ENCODE data around the gene STK32A. TPM values are rescaled to one million over a fixed set of nuclear protein-coding genes. Genes with fewer than 3 reads are reported as not detected.

STK32A gene
- total RNA-seq, 2 donors from 2014 or later, result 9.8 to 21.8 TPM

DNA sequence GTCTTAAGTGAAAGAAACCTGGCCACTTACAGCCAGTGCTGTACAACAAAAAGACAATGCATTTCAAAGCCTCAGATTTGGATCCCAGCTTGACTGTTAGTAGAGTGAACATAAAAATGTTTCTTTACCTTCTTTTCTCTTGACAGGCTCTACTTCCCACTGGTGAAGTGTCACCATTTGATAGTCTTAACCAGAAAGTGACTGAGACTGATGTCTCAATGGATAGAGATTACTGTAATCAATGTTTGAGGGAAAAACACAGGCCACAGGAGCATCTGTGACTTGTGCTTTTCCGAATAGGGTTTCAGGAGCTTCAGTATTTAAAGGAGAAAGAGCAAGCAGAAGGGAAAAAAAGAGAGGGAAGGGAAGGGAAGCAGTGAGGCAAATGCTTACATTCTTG, 41.7 kb upstream of the STK32A start:
- Histone ChIP-seq H3K36me3 (ENCODE audit: control insufficient read depth, insufficient read depth, low read length) (no peaks in the 10 kb centered on the region), H3K27me3 (ENCODE audit: control insufficient read depth, insufficient read depth, low read length, poor library complexity, severe bottlenecking) (no peaks in the 10 kb centered on the region), H3K4me3 (ENCODE audit: low read length) (no peak overlapping the region), H3K27ac (ENCODE audit: low read depth, low read length) (no peak overlapping the region), H3K9ac (ENCODE audit: extremely low read depth, low read length, poor library complexity, severe bottlenecking) (no peak overlapping the region), H3K9me3 (ENCODE audit: control insufficient read depth, low read length) (no peaks in the 10 kb centered on the region), H3K4me1 (ENCODE audit: control insufficient read depth, insufficient read depth, low read length) (peaks cover 4% of the 10 kb centered on the region)
- no peak overlapping the region for H3K4me3 Mint-ChIP-seq
- no peaks in the 10 kb centered on the region for H3K27me3 Mint-ChIP-seq (ENCODE audit: insufficient read depth)
- TF ChIP-seq, protein P1, sequence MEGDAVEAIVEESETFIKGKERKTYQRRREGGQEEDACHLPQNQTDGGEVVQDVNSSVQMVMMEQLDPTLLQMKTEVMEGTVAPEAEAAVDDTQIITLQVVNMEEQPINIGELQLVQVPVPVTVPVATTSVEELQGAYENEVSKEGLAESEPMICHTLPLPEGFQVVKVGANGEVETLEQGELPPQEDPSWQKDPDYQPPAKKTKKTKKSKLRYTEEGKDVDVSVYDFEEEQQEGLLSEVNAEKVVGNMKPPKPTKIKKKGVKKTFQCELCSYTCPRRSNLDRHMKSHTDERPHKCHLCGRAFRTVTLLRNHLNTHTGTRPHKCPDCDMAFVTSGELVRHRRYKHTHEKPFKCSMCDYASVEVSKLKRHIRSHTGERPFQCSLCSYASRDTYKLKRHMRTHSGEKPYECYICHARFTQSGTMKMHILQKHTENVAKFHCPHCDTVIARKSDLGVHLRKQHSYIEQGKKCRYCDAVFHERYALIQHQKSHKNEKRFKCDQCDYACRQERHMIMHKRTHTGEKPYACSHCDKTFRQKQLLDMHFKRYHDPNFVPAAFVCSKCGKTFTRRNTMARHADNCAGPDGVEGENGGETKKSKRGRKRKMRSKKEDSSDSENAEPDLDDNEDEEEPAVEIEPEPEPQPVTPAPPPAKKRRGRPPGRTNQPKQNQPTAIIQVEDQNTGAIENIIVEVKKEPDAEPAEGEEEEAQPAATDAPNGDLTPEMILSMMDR (conservative IDR thresholded peaks at IDR 0.05), result no peak
- H3K9me3 Mint-ChIP-seq, result no peaks in the 10 kb centered on the region
- H3K27ac Mint-ChIP-seq, result no peak overlapping the region
- peaks cover 20% of the 10 kb centered on the region for H3K4me1 Mint-ChIP-seq
- no peaks in the 10 kb centered on the region for H3K36me3 Mint-ChIP-seq (ENCODE audit: low read depth)
- no peak for DNase-seq
- WGBS, 2 experiments (ENCODE audit: insufficient coverage in 1 of 2, insufficient read length in 1 of 2), result 69 to 90% methylated on average over 1 of the region's 1 CpG

DNA sequence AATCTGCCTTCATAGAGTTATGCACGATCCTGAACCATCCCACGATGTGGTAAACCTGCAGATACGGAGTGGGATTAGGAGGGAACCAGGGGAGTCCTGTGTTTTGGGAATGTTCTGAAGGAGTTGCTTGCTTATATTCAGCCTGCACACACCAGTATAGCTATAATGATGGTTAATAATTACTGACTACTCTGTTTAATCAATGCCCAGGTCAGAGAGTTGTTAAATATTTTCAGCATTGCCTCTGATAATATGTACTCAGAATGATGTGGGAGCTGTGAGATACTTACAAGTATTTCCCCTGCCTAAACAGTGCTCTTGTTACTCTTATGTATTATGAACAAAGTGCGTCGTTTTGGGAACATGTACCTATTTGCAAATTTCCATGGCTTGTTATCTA, 34.8 kb upstream of the STK32A start:
- no peaks in the 10 kb centered on the region for H3K4me1 Mint-ChIP-seq
- TF ChIP-seq, protein P1 (conservative IDR thresholded peaks at IDR 0.05), result no peak
- Histone ChIP-seq H3K4me3 (ENCODE audit: low read length) (no peak overlapping the region), H3K27ac (ENCODE audit: low read depth, low read length) (no peak overlapping the region), H3K4me1 (ENCODE audit: control insufficient read depth, insufficient read depth, low read length) (no peaks in the 10 kb centered on the region), H3K9me3 (ENCODE audit: control insufficient read depth, low read length) (no peaks in the 10 kb centered on the region), H3K27me3 (ENCODE audit: control insufficient read depth, insufficient read depth, low read length, poor library complexity, severe bottlenecking) (no peaks in the 10 kb centered on the region), H3K36me3 (ENCODE audit: control insufficient read depth, insufficient read depth, low read length) (no peaks in the 10 kb centered on the region), H3K9ac (ENCODE audit: extremely low read depth, low read length, poor library complexity, severe bottlenecking) (no peak overlapping the region)
- WGBS, 2 experiments (ENCODE audit: insufficient coverage in 1 of 2, insufficient read length in 1 of 2), result 92 to 100% methylated on average over 1 to 5 of the region's 5 CpGs
- H3K27ac Mint-ChIP-seq, result no peak overlapping the region
- no peak overlapping the region for H3K4me3 Mint-ChIP-seq
- peaks cover 4% of the 10 kb centered on the region for H3K9me3 Mint-ChIP-seq
- DNase-seq, result no peak
- no peaks in the 10 kb centered on the region for H3K27me3 Mint-ChIP-seq (ENCODE audit: insufficient read depth)
- H3K36me3 Mint-ChIP-seq (ENCODE audit: low read depth), result no peaks in the 10 kb centered on the region

DNA sequence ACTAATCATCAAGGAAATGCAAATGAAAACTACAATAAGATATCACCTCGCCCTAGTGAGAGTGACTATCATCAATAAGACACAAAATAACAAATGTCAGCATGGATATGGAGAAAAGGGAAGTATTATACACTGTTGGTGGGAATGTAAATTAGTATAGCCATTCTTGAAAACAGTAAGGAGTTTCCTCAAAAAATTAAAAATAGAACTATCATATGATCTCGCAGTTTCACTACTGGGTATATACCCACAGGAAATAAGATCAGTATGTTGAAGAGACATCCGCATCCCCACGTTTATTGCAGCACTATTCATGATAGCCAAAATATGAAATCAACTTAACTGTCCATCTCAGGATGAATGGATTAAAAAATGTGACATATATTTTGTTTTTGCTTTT, 31.6 kb upstream of the STK32A start:
- no peaks in the 10 kb centered on the region for H3K4me1 Mint-ChIP-seq
- Histone ChIP-seq H3K9ac (ENCODE audit: extremely low read depth, low read length, poor library complexity, severe bottlenecking) (no peak overlapping the region), H3K4me1 (ENCODE audit: control insufficient read depth, insufficient read depth, low read length) (no peaks in the 10 kb centered on the region), H3K27ac (ENCODE audit: low read depth, low read length) (no peak overlapping the region), H3K27me3 (ENCODE audit: control insufficient read depth, insufficient read depth, low read length, poor library complexity, severe bottlenecking) (no peaks in the 10 kb centered on the region), H3K36me3 (ENCODE audit: control insufficient read depth, insufficient read depth, low read length) (no peaks in the 10 kb centered on the region), H3K9me3 (ENCODE audit: control insufficient read depth, low read length) (no peaks in the 10 kb centered on the region), H3K4me3 (ENCODE audit: low read length) (no peak overlapping the region)
- no peak for DNase-seq
- no peaks in the 10 kb centered on the region for H3K36me3 Mint-ChIP-seq (ENCODE audit: low read depth)
- WGBS, 2 experiments (ENCODE audit: insufficient coverage in 1 of 2, insufficient read length in 1 of 2), result 94% methylated on average over 4 of the region's 4 CpGs; no CpG with 5 or more reads in 1 of the 2 experiments
- no peak overlapping the region for H3K4me3 Mint-ChIP-seq
- TF ChIP-seq, protein P1 (conservative IDR thresholded peaks at IDR 0.05), result no peak
- H3K27ac Mint-ChIP-seq, result no peak overlapping the region
- H3K9me3 Mint-ChIP-seq, result peaks cover 4% of the 10 kb centered on the region
- H3K27me3 Mint-ChIP-seq (ENCODE audit: insufficient read depth), result no peaks in the 10 kb centered on the region

Data from endodermal cell (in vitro differentiated cells).